CD4-positive, alpha-beta T cell treated with Interferon gamma for 1 hour (primary cell): ENCODE measurements around the gene PEX16.

Experiments used
- DNase-seq: peaks from one replicate; pipeline ENCODE4 v3.0.0-alpha.2; 2020

The PEX16 gene

GRCh38 chr11:45930951-45931570 is 13.4 kb upstream of the PEX16 start:
- DNase-seq: no peak

- peak; percentile 84 for DNase-seq
These were observed 12.5 kb upstream of the PEX16 start for GRCh38 chr11:45930031-45930794.

DNA sequence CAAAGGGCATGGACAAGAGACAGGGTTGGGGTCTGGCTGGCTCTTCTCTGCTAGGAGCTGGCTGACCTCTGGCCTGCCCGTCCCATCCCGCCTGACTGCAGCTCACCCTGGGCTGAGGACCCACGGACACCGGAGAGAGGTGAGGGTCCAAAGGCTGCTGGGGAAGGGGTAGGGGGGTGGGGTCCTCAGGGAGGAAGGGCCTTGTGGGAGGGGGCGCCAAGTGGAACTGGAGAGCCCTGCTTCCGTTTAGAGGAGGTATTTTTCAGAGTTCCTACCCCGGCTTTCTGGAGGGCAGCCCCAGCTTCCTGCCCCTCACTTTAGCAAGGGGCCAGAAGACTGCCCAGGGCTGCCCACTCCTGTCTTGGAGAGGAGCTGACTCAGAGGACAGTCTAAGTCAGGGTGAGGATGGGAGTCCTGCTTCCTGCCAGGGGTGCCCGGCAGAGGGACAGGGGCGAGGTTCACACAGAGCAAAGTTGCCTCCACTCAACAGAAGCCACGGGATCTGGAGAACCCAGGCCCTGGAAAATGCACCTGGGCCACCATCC is 11.9 kb upstream of the PEX16 start:
- DNase-seq: no peak

GRCh38 chr11:45928535-45929215 is 11.0 kb upstream of the PEX16 start:
- DNase-seq: no peak

DNA sequence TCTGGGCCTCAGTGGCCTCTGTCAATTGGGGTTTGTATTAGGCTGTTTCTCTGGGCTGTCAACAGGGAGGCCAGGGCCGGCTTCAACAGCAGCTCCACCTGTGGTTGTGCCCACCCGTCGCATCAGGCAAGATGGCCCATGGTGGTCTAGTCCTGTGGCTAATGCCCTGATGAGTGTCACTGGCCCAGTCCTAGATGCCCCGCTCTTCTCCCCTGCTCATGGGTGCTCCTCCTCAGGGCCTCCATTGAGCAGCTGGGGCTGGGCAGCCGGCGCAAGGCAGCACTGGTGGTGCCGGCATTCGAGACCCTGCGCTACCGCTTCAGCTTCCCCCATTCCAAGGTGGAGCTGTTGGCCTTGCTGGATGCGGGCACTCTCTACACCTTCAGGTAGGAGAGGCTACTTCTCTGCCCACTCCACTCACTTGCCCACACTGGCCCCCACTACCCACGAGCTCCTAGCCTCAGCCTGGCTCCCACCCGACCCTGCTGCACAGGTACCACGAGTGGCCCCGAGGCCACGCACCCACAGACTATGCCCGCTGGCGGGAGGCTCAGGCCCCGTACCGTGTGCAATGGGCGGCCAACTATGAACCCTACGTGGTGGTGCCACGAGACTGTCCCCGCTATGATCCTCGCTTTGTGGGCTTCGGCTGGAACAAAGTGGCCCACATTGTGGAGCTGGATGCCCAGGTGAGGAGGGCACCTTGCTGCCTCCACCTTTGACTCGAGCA is 10.2 kb upstream of the PEX16 start:
- DNase-seq: no peak

- no peak for DNase-seq
These were observed 9.6 kb upstream of the PEX16 start for GRCh38 chr11:45927332-45927683.

GRCh38 chr11:45926536-45927331 is 9.1 kb upstream of the PEX16 start:
- no peak for DNase-seq

DNA sequence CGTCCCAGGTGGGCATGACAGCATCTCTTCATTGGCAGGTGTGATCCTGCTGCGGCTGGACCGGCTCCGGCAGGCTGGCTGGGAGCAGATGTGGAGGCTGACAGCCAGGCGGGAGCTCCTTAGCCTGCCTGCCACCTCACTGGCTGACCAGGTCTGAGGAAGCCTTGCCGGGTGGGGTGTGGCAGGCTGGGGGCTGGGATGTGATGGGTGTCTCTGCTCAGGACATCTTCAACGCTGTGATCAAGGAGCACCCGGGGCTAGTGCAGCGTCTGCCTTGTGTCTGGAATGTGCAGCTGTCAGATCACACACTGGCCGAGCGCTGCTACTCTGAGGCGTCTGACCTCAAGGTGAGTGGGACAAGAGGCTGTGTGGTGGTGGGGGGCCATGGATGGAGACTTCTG is 8.3 kb upstream of the PEX16 start:
- DNase-seq: no peak

DNA sequence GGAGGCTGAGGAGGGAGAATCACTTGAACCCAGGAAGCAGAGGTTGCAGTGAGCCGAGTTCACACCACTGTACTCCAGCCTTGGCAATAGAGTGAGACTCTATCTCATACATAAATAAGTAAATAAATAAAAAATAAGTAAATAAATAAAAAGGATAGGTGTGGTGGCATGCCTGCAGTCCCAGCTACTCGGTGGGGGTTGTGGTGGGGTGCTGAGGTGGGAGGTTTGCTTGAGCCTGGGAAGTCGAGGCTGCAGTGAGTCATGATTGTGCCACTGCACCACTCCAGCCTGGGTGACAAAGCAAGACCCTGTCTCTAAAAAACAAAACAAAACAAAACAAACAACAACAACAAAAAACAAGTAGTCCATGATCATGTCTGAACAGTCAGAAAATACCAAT is 7.9 kb upstream of the PEX16 start:
- DNase-seq: no peak

DNA sequence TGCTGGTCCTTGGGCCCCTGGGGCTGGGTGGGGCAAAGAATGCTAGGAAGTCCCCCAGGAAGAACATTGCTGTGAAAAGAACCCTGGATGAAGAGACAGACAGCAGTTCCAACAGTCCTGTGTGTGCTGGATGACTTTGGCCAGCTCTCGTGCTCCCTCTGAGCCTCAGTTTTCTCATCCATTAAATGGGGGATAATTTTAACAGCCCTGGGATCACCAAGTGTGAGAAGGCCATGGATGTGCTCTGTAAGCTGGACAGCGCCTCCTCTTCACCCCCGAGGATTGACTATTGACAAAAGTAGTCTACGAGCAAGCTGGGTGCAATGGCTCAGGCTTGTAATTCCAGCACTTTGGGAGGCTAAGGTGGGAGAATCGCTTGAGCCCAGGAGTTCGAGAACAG is 7.2 kb upstream of the PEX16 start:
- DNase-seq: no peak

DNA sequence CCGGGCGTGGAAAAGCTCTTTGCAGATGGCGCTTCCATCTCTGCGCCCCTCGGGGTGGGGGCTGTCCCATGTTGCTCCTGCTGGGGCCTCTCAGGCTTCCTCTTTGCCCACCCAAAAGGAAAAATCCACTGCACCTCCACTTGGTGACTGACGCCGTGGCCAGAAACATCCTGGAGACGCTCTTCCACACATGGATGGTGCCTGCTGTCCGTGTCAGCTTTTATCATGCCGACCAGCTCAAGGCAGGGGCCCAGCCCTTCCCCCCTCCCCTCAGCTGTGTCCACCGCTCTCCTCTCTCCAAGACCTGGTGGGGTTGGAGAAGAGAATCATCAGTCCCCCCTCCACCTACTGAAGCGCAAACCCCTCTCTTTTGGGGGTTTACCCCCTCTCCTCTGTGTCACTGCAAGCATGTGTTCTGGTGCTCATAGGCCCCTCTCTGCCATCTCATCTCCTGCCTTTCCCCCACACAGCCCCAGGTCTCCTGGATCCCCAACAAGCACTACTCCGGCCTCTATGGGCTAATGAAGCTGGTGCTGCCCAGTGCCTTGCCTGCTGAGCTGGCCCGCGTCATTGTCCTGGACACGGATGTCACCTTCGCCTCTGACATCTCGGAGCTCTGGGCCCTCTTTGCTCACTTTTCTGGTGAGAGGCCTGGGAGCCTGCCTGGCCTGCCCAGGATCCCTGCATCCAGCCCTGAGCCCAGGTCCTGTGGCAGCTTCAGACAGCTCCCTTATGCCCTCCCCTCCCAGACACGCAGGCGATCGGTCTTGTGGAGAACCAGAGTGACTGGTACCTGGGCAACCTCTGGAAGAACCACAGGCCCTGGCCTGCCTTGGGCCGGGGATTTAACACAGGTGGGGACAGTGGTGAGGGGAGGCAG is 6.6 kb upstream of the PEX16 start:
- no peak for DNase-seq

GRCh38 chr11:45922425-45923082 is 4.9 kb upstream of the PEX16 start, which contains the start of gene LARGE2:
LARGE2 (plus strand) TSS chr11:45922656; CDS start chr11:45922883, 227 bp downstream.
- DNase-seq: peak; percentile 31

- no peak for DNase-seq
These were observed 4.1 kb upstream of the PEX16 start for GRCh38 chr11:45921561-45922424.

DNA sequence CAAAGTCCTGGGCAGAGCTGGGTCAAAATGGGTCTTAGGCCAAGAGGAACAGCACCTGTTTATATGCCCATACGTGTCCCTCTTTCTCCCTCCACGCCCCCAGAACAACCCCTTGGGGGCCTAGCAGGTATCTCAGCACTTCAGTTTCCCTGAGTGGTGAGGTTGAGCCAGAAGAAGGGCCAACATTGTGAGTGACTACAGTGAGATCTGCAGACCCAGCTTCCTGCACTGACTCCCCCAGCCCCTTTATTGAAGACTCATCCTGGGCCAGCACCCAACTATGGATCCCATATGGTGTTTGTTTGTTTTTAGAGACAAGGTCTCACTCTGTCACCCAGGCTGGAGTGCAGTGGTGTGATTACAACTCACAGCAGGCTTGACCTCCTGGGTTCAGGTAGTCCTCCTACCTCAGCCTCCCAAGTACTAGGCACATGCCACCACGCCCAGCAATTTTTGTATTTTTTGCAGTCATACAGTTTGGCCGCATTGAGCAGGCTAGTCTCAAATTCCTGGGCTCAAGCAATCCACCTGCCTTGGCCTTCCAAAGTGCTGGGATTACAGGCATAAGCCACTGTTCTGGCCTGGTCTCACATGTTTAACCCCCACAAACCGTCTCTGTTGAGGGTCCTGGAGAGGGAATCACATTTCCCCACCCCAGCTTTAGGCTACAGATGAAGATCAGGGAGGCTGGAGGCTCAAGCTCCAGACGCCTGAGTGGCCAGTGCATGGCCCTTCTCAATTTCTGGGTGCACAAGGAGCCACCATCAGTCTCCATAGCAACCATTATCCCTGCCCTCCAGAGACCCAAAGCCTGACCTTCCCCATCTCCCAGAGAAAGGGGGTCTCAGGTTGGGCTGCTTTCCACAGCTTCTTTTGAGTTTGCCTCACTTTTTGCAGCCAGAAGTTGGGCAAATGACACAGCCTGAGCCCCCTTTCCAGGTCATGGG is 3.1 kb upstream of the PEX16 start:
- DNase-seq: no peak

- DNase-seq: no peak
These were observed 2.3 kb upstream of the PEX16 start for GRCh38 chr11:45919806-45920530.

DNA sequence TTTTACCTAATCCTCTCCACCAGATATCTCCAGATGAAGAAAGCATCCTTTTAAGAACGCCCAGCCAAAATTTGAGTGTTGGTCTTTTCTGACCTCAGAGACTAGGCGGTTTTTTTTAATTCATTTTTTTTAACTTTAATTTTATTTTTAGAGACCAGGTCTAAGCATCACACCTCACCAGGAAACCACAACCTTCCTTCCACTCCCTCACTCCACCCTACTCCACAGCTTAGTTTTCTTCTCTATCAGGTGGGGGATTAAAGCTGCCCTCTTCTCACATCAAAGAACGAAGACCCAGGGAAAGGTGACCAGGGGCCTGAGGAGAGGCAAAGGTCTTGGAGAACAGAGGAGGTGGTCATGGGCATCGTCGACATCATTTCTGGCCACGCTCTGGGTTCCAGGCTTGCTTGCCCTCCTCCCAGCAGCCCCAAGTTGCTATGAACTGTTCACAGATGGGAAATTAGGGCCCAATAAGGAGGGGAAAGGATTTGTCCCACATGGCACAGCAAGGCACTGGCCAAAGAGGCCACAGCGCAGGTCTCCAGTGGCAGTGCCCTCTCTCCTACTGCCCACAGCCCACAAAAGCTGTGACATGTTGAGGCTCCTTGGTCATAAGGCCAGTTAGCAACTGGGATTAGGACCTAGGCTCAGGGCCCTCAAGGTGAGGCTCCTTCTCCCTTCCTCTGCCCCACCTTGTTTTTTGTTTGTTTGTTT is 1.4 kb upstream of the PEX16 start:
- no peak for DNase-seq

DNA sequence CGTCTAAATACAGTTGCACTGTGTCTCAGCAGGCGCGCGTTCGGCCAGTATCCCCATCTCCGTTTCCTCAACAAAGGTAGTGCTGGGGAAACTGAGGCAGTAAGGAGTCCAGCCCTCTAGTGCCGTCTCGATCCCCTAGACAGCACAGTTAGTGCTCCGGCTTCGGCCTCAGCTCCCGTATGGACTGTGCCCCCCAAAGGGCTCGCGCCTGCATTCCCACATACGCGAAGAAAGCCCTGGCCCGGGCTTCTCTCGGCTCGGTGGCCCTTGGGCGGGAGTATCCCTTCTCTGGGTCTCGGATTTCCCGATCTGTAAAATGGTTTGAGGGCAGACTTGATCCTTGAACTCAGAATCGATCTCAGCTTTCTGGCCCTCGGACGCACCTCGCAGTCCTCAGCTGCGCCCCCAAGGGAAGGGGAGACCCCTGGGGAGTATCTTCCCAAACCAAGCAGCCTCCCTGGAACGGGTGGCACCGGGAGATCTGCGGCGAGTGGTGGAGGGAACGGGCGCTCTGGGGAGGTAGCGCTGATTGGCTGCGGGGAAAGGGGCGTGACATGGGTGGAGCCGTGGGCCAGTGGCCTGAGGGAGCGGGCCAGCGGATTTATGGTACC is 759 bp upstream of the PEX16 start:
- peak; percentile 52 for DNase-seq
